Erythroblast (primary cell): ENCODE results near the gene SLMAP.

Experiments
- GATA1 ChIP-seq: IDR thresholded peaks from 2 replicates; pipeline ENCODE4 v1.6.1; 2011; ENCODE audit warnings: low read depth, mild to moderate bottlenecking, control low read depth, low read length, moderate library complexity
- POLR2A ChIP-seq: IDR thresholded peaks from 2 replicates; pipeline ENCODE4 v1.6.1; 2011; ENCODE audit warnings: mild to moderate bottlenecking, low read length

DNA sequence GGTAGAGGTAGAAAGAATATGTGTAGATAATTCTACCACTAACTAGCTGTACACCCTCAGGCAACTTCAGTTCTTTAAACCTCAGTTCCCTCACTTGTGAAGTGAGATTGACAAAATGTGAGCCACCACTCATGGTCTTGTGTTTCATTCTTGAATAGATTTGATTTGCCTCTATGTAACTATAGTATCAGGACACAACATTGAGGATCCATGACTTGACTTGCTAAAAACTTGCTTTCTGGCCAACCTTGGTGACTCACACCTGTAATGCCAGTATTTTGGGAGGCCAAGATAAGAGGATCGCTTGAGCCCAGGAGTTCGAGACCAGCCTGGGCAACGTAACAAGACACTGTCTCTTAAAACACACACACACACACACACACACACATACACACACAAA lies 136.3 kb downstream of the SLMAP start:
- TF ChIP-seq POLR2A (no peak), GATA1 (no peak)
